Measurements from ENCODE around the gene JOSD1. TPM values are rescaled to one million over a fixed set of nuclear protein-coding genes. Genes with fewer than 3 reads are reported as not detected.

JOSD1 gene
- total and polyA plus RNA-seq, 2 donors (not counting 3 experiments of a cell fraction or from before 2014, with no cell fraction given), result 61.7 to 73.1 TPM

- Histone ChIP-seq H2AFZ (ENCODE audit: low read depth, low read length) (no peak overlapping the region), H3K9ac (replicated peaks; ENCODE audit: extremely low read depth, insufficient read depth, low read length) (no peak overlapping the region), H3K27ac (ENCODE audit: insufficient read depth, low read depth, low read length) (no peak overlapping the region), H3K4me2 (ENCODE audit: insufficient read depth, low read length) (no peak overlapping the region), H3K9me1 (replicated peaks; ENCODE audit: control insufficient read depth, extremely low read depth, insufficient read depth, low read length) (no peaks in the 10 kb centered on the region), H3K4me1 (ENCODE audit: control insufficient read depth, extremely low read depth, insufficient read depth, low read length) (no peaks in the 10 kb centered on the region), H3K36me3 (ENCODE audit: control insufficient read depth in 2 of 2, extremely low read depth in 1 of 2, insufficient read depth in 2 of 2, low read length in 2 of 2) (no peaks in the 10 kb centered on the region), H4K20me1 (replicated peaks; ENCODE audit: control insufficient read depth, extremely low read depth, insufficient read depth, low read length) (no peaks in the 10 kb centered on the region), H3K27me3 (ENCODE audit: control insufficient read depth in 2 of 2, insufficient read depth in 2 of 2, low read length in 2 of 2) (no peaks in the 10 kb centered on the region), H3K4me3 (replicated peaks in 1 of 3; ENCODE audit: insufficient read depth in 1 of 3, low read depth in 1 of 3, low read length in 3 of 3) (no peak overlapping the region), H3K79me2 (ENCODE audit: control insufficient read depth, insufficient read depth, low read length) (no peaks in the 10 kb centered on the region), H3K9me3 (replicated peaks; ENCODE audit: control insufficient read depth, insufficient read depth, low read length) (no peaks in the 10 kb centered on the region)
- CTCF ChIA-PET, result interaction anchor here (0.5 kb wide), 1 partner anchor 286 kb away, joined by 3 read pairs; no protein-coding TSS in a partner anchor
- POLR2A ChIA-PET, result no interaction called here
- dilution Hi-C loops (cut with MboI; ENCODE audit: extremely low pct_ligation_motif_present, low sequenced_read_pairs), result no loop called here
- FAIRE-seq (no peak), DNase-seq (ENCODE audit: low read depth, low spot score) (no peak)
- intact Hi-C loops (cut with micrococcal nuclease), result no loop called here
- TF ChIP-seq GATA2 (IDR thresholded peaks at IDR 0.05; ENCODE audit: insufficient read depth, insufficient read length, low read depth, low read length) (no peak), POLR2A (IDR thresholded peaks at IDR 0.05; ENCODE audit: low read depth, low read length) (no peak), EZH2 (IDR thresholded peaks at IDR 0.05; ENCODE audit: borderline replicate concordance, low read depth, low read length, severe bottlenecking) (no peak), JUN (IDR thresholded peaks at IDR 0.05; ENCODE audit: borderline replicate concordance, insufficient read depth, insufficient read length, low read depth) (no peak), CTCF (IDR thresholded peaks at IDR 0.05; ENCODE audit: extremely low read depth in 1 of 2, insufficient read depth in 1 of 2, low read depth in 1 of 2, low read length in 2 of 2) (no peak), MYC (IDR thresholded peaks at IDR 0.05; ENCODE audit: low read depth, low read length) (no peak), FOS (IDR thresholded peaks at IDR 0.05; ENCODE audit: borderline replicate concordance, insufficient read depth, low read length) (no peak), POLR2AphosphoS5 (IDR thresholded peaks at IDR 0.05; ENCODE audit: insufficient read depth, low read depth, low read length) (no peak)
- TF ChIP-seq, protein P1, sequence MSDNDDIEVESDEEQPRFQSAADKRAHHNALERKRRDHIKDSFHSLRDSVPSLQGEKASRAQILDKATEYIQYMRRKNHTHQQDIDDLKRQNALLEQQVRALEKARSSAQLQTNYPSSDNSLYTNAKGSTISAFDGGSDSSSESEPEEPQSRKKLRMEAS (IDR thresholded peaks at IDR 0.05; ENCODE audit: insufficient read depth, insufficient read length), result no peak
- no TSS peak for BruUV-seq (replicated peaks)
These were observed 50.8 kb downstream of the JOSD1 start for GRCh38 chr22:38649841-38650522.
